A549 (cell line): ENCODE data around the gene BTBD10. TPM values are rescaled to one million over a fixed set of nuclear protein-coding genes. Genes with fewer than 3 reads are reported as not detected.

Experiments used
- ATAC-seq, 2 experiments: fragments of 200-7000 bp in 1 of 2; fragments of >200 bp in 1 of 2; cut with Nextera tagmentation in 1 of 2; cut with Tn5 transposase in 1 of 2; 3 replicates each; pipeline versions ENCODE4 v1.8.0 to v1.9.1; 2018 to 2020; ENCODE audit warnings: mild to moderate bottlenecking in 1 of 2, moderate library complexity in 1 of 2
- CTCF ChIA-PET: fragments of 300-600 bp; sonication (Branson Sonifier 250); formaldehyde crosslinking; extraction: SDS; loops from one replicate; lab custom pipeline; 2021; ENCODE audit warnings: antibody characterized with exemption, inconsistent platforms; lab: Yijun Ruan, JAX
- POLR2A ChIA-PET: fragments of 350-600 bp; formaldehyde crosslinking; extraction: SDS; loops from one replicate; lab custom pipeline; 2021; ENCODE audit warnings: antibody characterized with exemption, inconsistent platforms; lab: Yijun Ruan, JAX
- DNase-seq, 2 experiments: peaks; one replicate each; pipeline versions ENCODE4 v3.0.0 to v3.0.0-alpha.2; 2011 to 2016; ENCODE audit warnings: low read depth in 1 of 2, low spot score in 1 of 2
- FAIRE-seq: peaks from 2 replicates; lab custom pipeline; 2011; peaks lifted over from hg19 to GRCh38; lab: Jason Lieb, UNC
- H3K27ac ChIP-seq, 2 experiments: fragments of >200 bp; sonication (Bioruptor Twin); formaldehyde crosslinking; 3 replicates each; pipeline ENCODE4 v1.5.1; 2016 to 2017
- H3K4me1 ChIP-seq: fragments of >200 bp; sonication (Bioruptor Twin); formaldehyde crosslinking; 3 replicates; pipeline ENCODE4 v1.6.1; 2016
- H3K4me2 ChIP-seq: fragments of >200 bp; sonication (Bioruptor Twin); formaldehyde crosslinking; 3 replicates; pipeline ENCODE4 v1.6.1; 2016
- H3K4me3 ChIP-seq: fragments of >200 bp; sonication (Bioruptor Twin); formaldehyde crosslinking; 3 replicates; pipeline ENCODE4 v1.5.1; 2016
- H3K9me3 ChIP-seq: fragments of >200 bp; sonication (Bioruptor Twin); formaldehyde crosslinking; 3 replicates; pipeline ENCODE4 v1.6.1; 2016
- BHLHE40 ChIP-seq: IDR thresholded peaks from 2 replicates; pipeline ENCODE4 v1.6.1; 2012; ENCODE audit warnings: low read depth, low read length, inconsistent platforms
- CBX2 ChIP-seq: fragments of 200-600 bp; sonication (generic); IDR thresholded peaks from 2 replicates; pipeline ENCODE4 v1.6.1; 2016; ENCODE audit warnings: low read depth, mild to moderate bottlenecking, borderline replicate concordance
- CHD4 ChIP-seq: fragments of 200-600 bp; sonication (generic); IDR thresholded peaks from 2 replicates; pipeline ENCODE4 v1.6.1; 2016; ENCODE audit warnings: antibody characterized with exemption, mild to moderate bottlenecking, borderline replicate concordance
- CTCF ChIP-seq: fragments of >200 bp; sonication (Bioruptor Twin); formaldehyde crosslinking; IDR thresholded peaks from 3 replicates; pipeline ENCODE4 v1.5.1; 2016
- EHMT2 ChIP-seq: fragments of 200-600 bp; sonication (generic); IDR thresholded peaks from 2 replicates; pipeline ENCODE4 v1.6.1; 2016; ENCODE audit warnings: antibody characterized with exemption, low read depth, mild to moderate bottlenecking, moderate library complexity
- ESRRA ChIP-seq: fragments of 150-350 bp; IDR thresholded peaks from 2 replicates; pipeline ENCODE4 v1.6.1; 2014; ENCODE audit warnings: mild to moderate bottlenecking, low read length, borderline replicate concordance
- FOXS1 ChIP-seq: fragments of 250-450 bp; sonication (Bioruptor Pico); IDR thresholded peaks from 2 replicates; pipeline ENCODE4 v1.5.0; 2020; ENCODE audit warnings: mild to moderate bottlenecking, moderate library complexity
- HDAC2 ChIP-seq: fragments of 200-600 bp; sonication (generic); IDR thresholded peaks from 2 replicates; pipeline ENCODE4 v1.6.1; 2016
- HOXB13 ChIP-seq: fragments of 250-450 bp; sonication (Bioruptor Pico); IDR thresholded peaks from 2 replicates; pipeline ENCODE4 v1.5.0; 2020; ENCODE audit warnings: low read depth, mild to moderate bottlenecking, moderate library complexity
- JUNB ChIP-seq: fragments of >200 bp; sonication (Bioruptor Twin); formaldehyde crosslinking; IDR thresholded peaks from 2 replicates; pipeline ENCODE4 v1.6.1; 2016
- KDM1A ChIP-seq: fragments of 200-600 bp; sonication (generic); IDR thresholded peaks from 2 replicates; pipeline ENCODE4 v1.6.1; 2016; ENCODE audit warnings: low read depth, mild to moderate bottlenecking
- MAFK ChIP-seq: fragments of 450-650 bp; IDR thresholded peaks from 2 replicates; pipeline ENCODE4 v1.6.1; 2014; ENCODE audit not compliant: partially characterized antibody
- POLR2AphosphoS2 ChIP-seq: conservative IDR thresholded peaks from 2 replicates; pipeline ENCODE4 v1.6.1; 2012; ENCODE audit warnings: low read length, improper control_type of control experiment, inconsistent platforms
- RAD21 ChIP-seq, 2 experiments: fragments of >200 bp in 1 of 2; sonication (Bioruptor Twin) in 1 of 2; formaldehyde crosslinking in 1 of 2; IDR thresholded peaks in 1 of 2; conservative IDR thresholded peaks in 1 of 2; 2 replicates in 1 of 2; 3 replicates in 1 of 2; pipeline ENCODE4 v1.6.1; 2012 to 2018; ENCODE audit warnings: inconsistent platforms in 1 of 2
- RCOR1 ChIP-seq: fragments of 150-350 bp; IDR thresholded peaks from 2 replicates; pipeline ENCODE4 v1.6.1; 2014; ENCODE audit warnings: antibody characterized with exemption, low read length, low read depth
- SMC3 ChIP-seq: fragments of >200 bp; sonication (Bioruptor Twin); formaldehyde crosslinking; IDR thresholded peaks from 3 replicates; pipeline ENCODE4 v1.6.1; 2018; ENCODE audit warnings: inconsistent platforms
- TP53 ChIP-seq: fragments of 250-450 bp; sonication (Bioruptor Pico); IDR thresholded peaks from 2 replicates; pipeline ENCODE4 v1.5.0; 2021; ENCODE audit warnings: mild to moderate bottlenecking, moderate library complexity
- USF2 ChIP-seq: fragments of 450-650 bp; IDR thresholded peaks from 2 replicates; pipeline ENCODE4 v1.6.1; 2014; ENCODE audit warnings: antibody characterized with exemption
- ZC3H11A ChIP-seq: fragments of 450-650 bp; IDR thresholded peaks from 2 replicates; pipeline ENCODE4 v1.6.1; 2014; ENCODE audit warnings: antibody characterized with exemption, mild to moderate bottlenecking
- WGBS: methylation state at CpG from one replicate; pipeline ENCODE4 v1.1.6; 2017; ENCODE audit errors: missing lambda C conversion rate; 5-methylcytosine and 5-hydroxymethylcytosine counted together
- polyA plus RNA-seq, 4 experiments: library from polyadenylated mRNA; depleted of rRNA in 3 of 4; stranded (reverse); fragments of >200 nt; fragmentation: RNase III in 1 of 4; extraction: RNeasy Plus Mini Kit Qiagen cat#74134 plus additional on column Dnase treatment in 1 of 4; gene quantifications; 2 replicates in 3 of 4; 3 replicates in 1 of 4; pipeline ENCODE4 v1.2.3, GENCODE V29; 2011 to 2017
- TF ChIP-seq, protein P1 (sequence below): fragments of >200 bp; sonication (Bioruptor Twin); formaldehyde crosslinking; IDR thresholded peaks from 2 replicates; pipeline ENCODE4 v1.6.1; 2016
- TF ChIP-seq, protein P2 (sequence below): fragments of >200 bp; sonication (Bioruptor Twin); formaldehyde crosslinking; IDR thresholded peaks from 3 replicates; pipeline ENCODE4 v1.6.1; 2016

BTBD10 gene
- polyA plus RNA-seq, 2 of the 4 experiments (the other 2 are of a cell fraction), result 33.7 to 54.2 TPM

GRCh38 chr11:13366266-13367026 is 96.6 kb downstream of the BTBD10 start (continued):
- TF ChIP-seq CTCF (no peak), ESRRA (no peak), RAD21 (conservative IDR thresholded peaks at IDR 0.05 in 1 of 2, IDR thresholded peaks at IDR 0.05 in 1 of 2) (no peak), KDM1A (no peak), MAFK (no peak), JUNB (no peak), CHD4 (no peak)
- TF ChIP-seq, protein P1, sequence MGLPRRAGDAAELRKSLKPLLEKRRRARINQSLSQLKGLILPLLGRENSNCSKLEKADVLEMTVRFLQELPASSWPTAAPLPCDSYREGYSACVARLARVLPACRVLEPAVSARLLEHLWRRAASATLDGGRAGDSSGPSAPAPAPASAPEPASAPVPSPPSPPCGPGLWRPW, result no peak

- no peak for DNase-seq
- TF ChIP-seq EHMT2 (no peak), CBX2 (no peak), TP53 (no peak), HDAC2 (no peak), ESRRA (no peak), RCOR1 (no peak), FOXS1 (no peak), USF2 (no peak), RAD21 (conservative IDR thresholded peaks at IDR 0.05 in 1 of 2, IDR thresholded peaks at IDR 0.05 in 1 of 2) (no peak), SMC3 (no peak), CTCF (no peak), BHLHE40 (no peak), CHD4 (no peak), HOXB13 (no peak), POLR2AphosphoS2 (no peak), ZC3H11A (no peak)
- TF ChIP-seq, protein P1, result no peak
- TF ChIP-seq, protein P2, sequence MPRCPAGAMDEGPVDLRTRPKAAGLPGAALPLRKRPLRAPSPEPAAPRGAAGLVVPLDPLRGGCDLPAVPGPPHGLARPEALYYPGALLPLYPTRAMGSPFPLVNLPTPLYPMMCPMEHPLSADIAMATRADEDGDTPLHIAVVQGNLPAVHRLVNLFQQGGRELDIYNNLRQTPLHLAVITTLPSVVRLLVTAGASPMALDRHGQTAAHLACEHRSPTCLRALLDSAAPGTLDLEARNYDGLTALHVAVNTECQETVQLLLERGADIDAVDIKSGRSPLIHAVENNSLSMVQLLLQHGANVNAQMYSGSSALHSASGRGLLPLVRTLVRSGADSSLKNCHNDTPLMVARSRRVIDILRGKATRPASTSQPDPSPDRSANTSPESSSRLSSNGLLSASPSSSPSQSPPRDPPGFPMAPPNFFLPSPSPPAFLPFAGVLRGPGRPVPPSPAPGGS, result no peak
- no peak for FAIRE-seq
- ChIA-PET POLR2A (no interaction called here), CTCF (interaction anchor here (3.2 to 4.6 kb wide), 2 partner anchors 22 to 154 kb away, joined by 10 to 21 read pairs; no protein-coding TSS in a partner anchor)
- H3K4me3 ChIP-seq, result no peak overlapping the region
- no peaks in the 10 kb centered on the region for H3K9me3 ChIP-seq
- no peak overlapping the region for H3K27ac ChIP-seq
- 54% methylated on average over 2 of the region's 2 CpGs for WGBS
- H3K4me2 ChIP-seq, result no peak overlapping the region
- peaks cover 6% of the 10 kb centered on the region; the same call in 1 of the 3 replicates for H3K4me1 ChIP-seq
- no peak for ATAC-seq
Observed at GRCh38 chr11:13364388-13364787, 98.6 kb downstream of the BTBD10 start.
